ENCODE data around the gene MREG. TPM values are rescaled to one million over a fixed set of nuclear protein-coding genes. Genes with fewer than 3 reads are reported as not detected.

The MREG gene
- total and polyA plus RNA-seq, 10 of the 15 experiments (the other 5 are each of a cell fraction or from before 2014, with no cell fraction given) = 6.9 to 45.0 (median 28.5) TPM

DNA sequence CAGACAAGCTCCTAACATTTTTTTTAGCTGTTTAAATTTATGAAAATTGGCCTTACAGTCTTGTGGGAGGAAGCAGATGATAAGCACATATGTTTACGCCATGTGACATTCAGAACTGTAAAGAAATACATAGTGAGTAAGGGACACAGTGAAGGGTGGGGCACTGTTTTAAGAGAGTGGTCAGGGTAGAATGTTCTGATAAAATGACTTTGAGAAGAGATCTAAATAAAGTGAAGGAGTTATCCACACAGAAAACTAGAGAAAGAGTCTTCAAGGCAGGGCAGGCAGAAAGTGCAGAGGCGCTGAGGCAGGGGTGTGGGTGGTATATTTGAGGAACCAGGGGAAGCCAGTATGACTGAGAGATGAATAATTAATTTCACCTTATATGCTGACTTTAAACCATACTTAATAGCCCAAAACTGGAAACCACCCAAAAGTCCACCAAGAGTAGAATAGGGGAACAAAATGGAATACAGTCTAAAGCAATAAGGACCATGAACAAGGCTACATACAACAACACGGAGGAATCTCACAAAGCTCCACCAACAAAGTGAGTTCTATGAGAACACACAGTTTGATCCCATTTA, 8.6 kb downstream of the MREG start (continued):
- TF ChIP-seq EP300 (IDR thresholded peaks at IDR 0.05; ENCODE audit: borderline replicate concordance in 1 of 2, control insufficient read depth in 1 of 2, low read depth in 2 of 2, low read length in 2 of 2) (0 out of 4 replicates have a peak, but pooled peaks of 1 of the 2 experiments have one; percentile 5), FOS (IDR thresholded peaks at IDR 0.05; ENCODE audit: borderline replicate concordance, extremely low read depth, insufficient read length) (no peak), E2F8 (IDR thresholded peaks at IDR 0.05; ENCODE audit: low read depth, partially characterized antibody) (no peak), CREB1 (IDR thresholded peaks at IDR 0.05; ENCODE audit: low read depth) (no peak), DPF2 (IDR thresholded peaks at IDR 0.05) (no peak; the same call in none of the 2 replicates), CHD1 (IDR thresholded peaks at IDR 0.05; ENCODE audit: low read depth, low read length) (no peak), HDAC2 (IDR thresholded peaks at IDR 0.05) (no peak), KAT2A (conservative IDR thresholded peaks at IDR 0.05; ENCODE audit: control insufficient read depth, low read depth, low read length) (no peak), CBFB (IDR thresholded peaks at IDR 0.05; ENCODE audit: low read depth) (no peak), BRCA1 (IDR thresholded peaks at IDR 0.05; ENCODE audit: low read depth, low read length) (no peak), EED (IDR thresholded peaks at IDR 0.05; ENCODE audit: low read depth) (peak; percentile 35; the same call in 1 of the 2 replicates), PKNOX1 (IDR thresholded peaks at IDR 0.05) (no peak), NBN (IDR thresholded peaks at IDR 0.05) (peak; percentile 53; the same call in 1 of the 2 replicates), NFIC (IDR thresholded peaks at IDR 0.05; ENCODE audit: low read depth, low read length) (peak; percentile 49; the same call in 1 of the 2 replicates), WRNIP1 (IDR thresholded peaks at IDR 0.05; ENCODE audit: borderline replicate concordance, low read depth, low read length) (no peak), TCF7 (IDR thresholded peaks at IDR 0.05; ENCODE audit: borderline replicate concordance) (no peak), TBL1XR1 (IDR thresholded peaks at IDR 0.05; ENCODE audit: low read depth, low read length) (0 out of 2 replicates have a peak, but pooled peaks have one; percentile 28)
- TF ChIP-seq, protein P1, sequence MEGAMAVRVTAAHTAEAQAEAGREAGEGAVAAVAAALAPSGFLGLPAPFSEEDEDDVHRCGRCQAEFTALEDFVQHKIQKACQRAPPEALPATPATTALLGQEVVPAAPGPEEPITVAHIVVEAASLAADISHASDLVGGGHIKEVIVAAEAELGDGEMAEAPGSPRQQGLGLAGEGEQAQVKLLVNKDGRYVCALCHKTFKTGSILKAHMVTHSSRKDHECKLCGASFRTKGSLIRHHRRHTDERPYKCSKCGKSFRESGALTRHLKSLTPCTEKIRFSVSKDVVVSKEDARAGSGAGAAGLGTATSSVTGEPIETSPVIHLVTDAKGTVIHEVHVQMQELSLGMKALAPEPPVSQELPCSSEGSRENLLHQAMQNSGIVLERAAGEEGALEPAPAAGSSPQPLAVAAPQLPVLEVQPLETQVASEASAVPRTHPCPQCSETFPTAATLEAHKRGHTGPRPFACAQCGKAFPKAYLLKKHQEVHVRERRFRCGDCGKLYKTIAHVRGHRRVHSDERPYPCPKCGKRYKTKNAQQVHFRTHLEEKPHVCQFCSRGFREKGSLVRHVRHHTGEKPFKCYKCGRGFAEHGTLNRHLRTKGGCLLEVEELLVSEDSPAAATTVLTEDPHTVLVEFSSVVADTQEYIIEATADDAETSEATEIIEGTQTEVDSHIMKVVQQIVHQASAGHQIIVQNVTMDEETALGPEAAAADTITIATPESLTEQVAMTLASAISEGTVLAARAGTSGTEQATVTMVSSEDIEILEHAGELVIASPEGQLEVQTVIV (IDR thresholded peaks at IDR 0.05; ENCODE audit: borderline replicate concordance, partially characterized antibody) = no peak
- TF ChIP-seq, protein P2, sequence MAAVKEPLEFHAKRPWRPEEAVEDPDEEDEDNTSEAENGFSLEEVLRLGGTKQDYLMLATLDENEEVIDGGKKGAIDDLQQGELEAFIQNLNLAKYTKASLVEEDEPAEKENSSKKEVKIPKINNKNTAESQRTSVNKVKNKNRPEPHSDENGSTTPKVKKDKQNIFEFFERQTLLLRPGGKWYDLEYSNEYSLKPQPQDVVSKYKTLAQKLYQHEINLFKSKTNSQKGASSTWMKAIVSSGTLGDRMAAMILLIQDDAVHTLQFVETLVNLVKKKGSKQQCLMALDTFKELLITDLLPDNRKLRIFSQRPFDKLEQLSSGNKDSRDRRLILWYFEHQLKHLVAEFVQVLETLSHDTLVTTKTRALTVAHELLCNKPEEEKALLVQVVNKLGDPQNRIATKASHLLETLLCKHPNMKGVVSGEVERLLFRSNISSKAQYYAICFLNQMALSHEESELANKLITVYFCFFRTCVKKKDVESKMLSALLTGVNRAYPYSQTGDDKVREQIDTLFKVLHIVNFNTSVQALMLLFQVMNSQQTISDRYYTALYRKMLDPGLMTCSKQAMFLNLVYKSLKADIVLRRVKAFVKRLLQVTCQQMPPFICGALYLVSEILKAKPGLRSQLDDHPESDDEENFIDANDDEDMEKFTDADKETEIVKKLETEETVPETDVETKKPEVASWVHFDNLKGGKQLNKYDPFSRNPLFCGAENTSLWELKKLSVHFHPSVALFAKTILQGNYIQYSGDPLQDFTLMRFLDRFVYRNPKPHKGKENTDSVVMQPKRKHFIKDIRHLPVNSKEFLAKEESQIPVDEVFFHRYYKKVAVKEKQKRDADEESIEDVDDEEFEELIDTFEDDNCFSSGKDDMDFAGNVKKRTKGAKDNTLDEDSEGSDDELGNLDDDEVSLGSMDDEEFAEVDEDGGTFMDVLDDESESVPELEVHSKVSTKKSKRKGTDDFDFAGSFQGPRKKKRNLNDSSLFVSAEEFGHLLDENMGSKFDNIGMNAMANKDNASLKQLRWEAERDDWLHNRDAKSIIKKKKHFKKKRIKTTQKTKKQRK (IDR thresholded peaks at IDR 0.05; ENCODE audit: low read depth, low read length) = no peak
- TF ChIP-seq, protein P3, sequence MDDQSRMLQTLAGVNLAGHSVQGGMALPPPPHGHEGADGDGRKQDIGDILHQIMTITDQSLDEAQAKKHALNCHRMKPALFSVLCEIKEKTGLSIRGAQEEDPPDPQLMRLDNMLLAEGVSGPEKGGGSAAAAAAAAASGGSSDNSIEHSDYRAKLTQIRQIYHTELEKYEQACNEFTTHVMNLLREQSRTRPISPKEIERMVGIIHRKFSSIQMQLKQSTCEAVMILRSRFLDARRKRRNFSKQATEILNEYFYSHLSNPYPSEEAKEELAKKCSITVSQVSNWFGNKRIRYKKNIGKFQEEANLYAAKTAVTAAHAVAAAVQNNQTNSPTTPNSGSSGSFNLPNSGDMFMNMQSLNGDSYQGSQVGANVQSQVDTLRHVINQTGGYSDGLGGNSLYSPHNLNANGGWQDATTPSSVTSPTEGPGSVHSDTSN (IDR thresholded peaks at IDR 0.05; ENCODE audit: insufficient replicate concordance, low read depth, low read length) = no peak
